ENCODE results near the gene XAB2.

- TF ChIP-seq CTCF (IDR thresholded peaks at IDR 0.05) (no peak), POLR2A (IDR thresholded peaks at IDR 0.05) (no peak), POLR2AphosphoS5 (IDR thresholded peaks at IDR 0.05) (no peak)
Observed at GRCh38 chr19:7610491-7611240, 18.7 kb downstream of the XAB2 start.
